Osteoblast (primary cell): ENCODE results near the gene FOSB. TPM values are rescaled to one million over a fixed set of nuclear protein-coding genes. Genes with fewer than 3 reads are reported as not detected.

Experiments
- DNase-seq: peaks from one replicate; pipeline ENCODE4 v3.0.0; 2011; ENCODE audit warnings: low spot score, mixed read lengths; ENCODE audit not compliant: insufficient read length; ENCODE audit errors: missing footprints
- H2AFZ ChIP-seq: 2 replicates; pipeline ENCODE4 v1.6.0; 2011; ENCODE audit warnings: mild to moderate bottlenecking, low read length
- H3K27ac ChIP-seq: 2 replicates; pipeline ENCODE4 v1.5.1; 2011; ENCODE audit warnings: mild to moderate bottlenecking, low read depth, low read length, moderate library complexity
- H3K27me3 ChIP-seq: 2 replicates; pipeline ENCODE4 v1.6.0; 2012; ENCODE audit warnings: mild to moderate bottlenecking, control low read depth, inconsistent platforms, low read length, moderate library complexity; ENCODE audit not compliant: insufficient read depth
- H3K36me3 ChIP-seq: 2 replicates; pipeline ENCODE4 v1.5.1; 2011; ENCODE audit warnings: mild to moderate bottlenecking, low read length, control low read depth, moderate library complexity; ENCODE audit not compliant: insufficient read depth
- H3K4me1 ChIP-seq: 2 replicates; pipeline ENCODE4 v1.5.1; 2011; ENCODE audit warnings: mild to moderate bottlenecking, low read length, control low read depth, moderate library complexity; ENCODE audit not compliant: insufficient read depth
- H3K4me2 ChIP-seq: 2 replicates; pipeline ENCODE4 v1.6.0; 2011; ENCODE audit warnings: mild to moderate bottlenecking, low read length; ENCODE audit not compliant: insufficient read depth
- H3K4me3 ChIP-seq: fragments of 200-600 bp; sonication (generic); 3 replicates; pipeline ENCODE4 v1.5.1; 2012; ENCODE audit warnings: mild to moderate bottlenecking, low read length, inconsistent platforms; ENCODE audit not compliant: insufficient read depth
- H3K79me2 ChIP-seq: 2 replicates; pipeline ENCODE4 v1.6.0; 2012; ENCODE audit warnings: mild to moderate bottlenecking, low read length, control low read depth, inconsistent platforms; ENCODE audit not compliant: insufficient read depth
- H3K9me3 ChIP-seq: 2 replicates; pipeline ENCODE4 v1.5.1; 2011; ENCODE audit warnings: low read depth, low read length, control low read depth
- H4K20me1 ChIP-seq: 2 replicates; pipeline ENCODE4 v1.6.0; 2012; ENCODE audit warnings: mild to moderate bottlenecking, low read length, control low read depth; ENCODE audit not compliant: insufficient read depth
- small RNA-seq: library from RNA; depleted of rRNA; stranded (forward); fragments of <200 nt; gene quantifications from one replicate; pipeline ENCODE3, GENCODE V24; 2012
- total RNA-seq: library from RNA; depleted of rRNA; stranded (reverse); fragments of >200 nt; gene quantifications from 2 replicates; pipeline ENCODE4 v1.2.3, GENCODE V29; 2012
- TF ChIP-seq, protein P1 (sequence below): IDR thresholded peaks from 2 replicates; pipeline ENCODE4 v1.5.1; 2011; ENCODE audit warnings: mild to moderate bottlenecking, low read depth, low read length, moderate library complexity; ENCODE audit errors: extremely low read depth

Gene FOSB
- total RNA-seq, 1 donor, result 3.3 TPM

- H3K4me3 ChIP-seq, result no peak overlapping the region
- H3K36me3 ChIP-seq, result peaks cover 77% of the 10 kb centered on the region
- peaks cover 4% of the 10 kb centered on the region for H3K4me1 ChIP-seq
- TF ChIP-seq, protein P1, sequence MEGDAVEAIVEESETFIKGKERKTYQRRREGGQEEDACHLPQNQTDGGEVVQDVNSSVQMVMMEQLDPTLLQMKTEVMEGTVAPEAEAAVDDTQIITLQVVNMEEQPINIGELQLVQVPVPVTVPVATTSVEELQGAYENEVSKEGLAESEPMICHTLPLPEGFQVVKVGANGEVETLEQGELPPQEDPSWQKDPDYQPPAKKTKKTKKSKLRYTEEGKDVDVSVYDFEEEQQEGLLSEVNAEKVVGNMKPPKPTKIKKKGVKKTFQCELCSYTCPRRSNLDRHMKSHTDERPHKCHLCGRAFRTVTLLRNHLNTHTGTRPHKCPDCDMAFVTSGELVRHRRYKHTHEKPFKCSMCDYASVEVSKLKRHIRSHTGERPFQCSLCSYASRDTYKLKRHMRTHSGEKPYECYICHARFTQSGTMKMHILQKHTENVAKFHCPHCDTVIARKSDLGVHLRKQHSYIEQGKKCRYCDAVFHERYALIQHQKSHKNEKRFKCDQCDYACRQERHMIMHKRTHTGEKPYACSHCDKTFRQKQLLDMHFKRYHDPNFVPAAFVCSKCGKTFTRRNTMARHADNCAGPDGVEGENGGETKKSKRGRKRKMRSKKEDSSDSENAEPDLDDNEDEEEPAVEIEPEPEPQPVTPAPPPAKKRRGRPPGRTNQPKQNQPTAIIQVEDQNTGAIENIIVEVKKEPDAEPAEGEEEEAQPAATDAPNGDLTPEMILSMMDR, result peak; percentile 98
- H3K27ac ChIP-seq, result peak overlapping the region; percentile 20
- H3K79me2 ChIP-seq, result peaks cover 18% of the 10 kb centered on the region
- peaks cover 42% of the 10 kb centered on the region for H4K20me1 ChIP-seq
- no peak overlapping the region for H3K4me2 ChIP-seq
- no peaks in the 10 kb centered on the region for H3K27me3 ChIP-seq
- no peaks in the 10 kb centered on the region for H3K9me3 ChIP-seq
- no peak overlapping the region for H2AFZ ChIP-seq
- peak; percentile 98 for DNase-seq
These were observed 56.0 kb downstream of the FOSB start for GRCh38 chr19:45523642-45524256.

DNA sequence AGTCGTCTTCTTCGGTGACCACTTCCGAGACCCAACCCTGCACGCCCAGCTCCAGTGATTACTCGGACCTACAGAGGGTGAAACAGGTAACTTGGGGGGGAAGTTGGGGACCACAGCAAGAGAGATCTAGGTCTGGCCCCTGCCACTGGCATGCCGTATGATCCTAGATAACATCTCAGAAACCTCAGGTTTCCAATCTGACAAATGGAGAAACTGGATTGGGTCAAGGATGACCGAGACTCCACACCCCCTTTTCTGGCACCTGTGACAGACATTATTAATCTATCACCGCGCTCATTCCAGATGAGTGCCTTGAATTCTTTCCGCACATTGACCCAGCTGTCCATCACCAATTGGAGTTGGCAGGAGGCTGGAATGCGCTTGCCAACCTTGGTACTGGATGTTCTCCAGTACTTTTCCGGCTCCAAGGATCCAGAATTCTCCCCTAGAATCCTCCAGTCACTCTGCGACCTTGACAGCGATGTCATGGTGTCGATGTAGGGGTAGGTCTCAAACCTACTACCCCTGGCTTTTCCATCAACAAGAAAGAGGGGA is 56.9 kb downstream of the FOSB start:
- H3K4me3 ChIP-seq, result no peak overlapping the region
- peaks cover 17% of the 10 kb centered on the region for H3K79me2 ChIP-seq
- no peak overlapping the region for H3K27ac ChIP-seq
- TF ChIP-seq, protein P1, result no peak
- H3K9me3 ChIP-seq, result no peaks in the 10 kb centered on the region
- no peak overlapping the region for H2AFZ ChIP-seq
- peaks cover 75% of the 10 kb centered on the region for H3K36me3 ChIP-seq
- H3K4me2 ChIP-seq, result no peak overlapping the region
- H3K4me1 ChIP-seq, result peaks cover 4% of the 10 kb centered on the region
- no peaks in the 10 kb centered on the region for H3K27me3 ChIP-seq
- DNase-seq, result no peak
- H4K20me1 ChIP-seq, result peaks cover 46% of the 10 kb centered on the region

Small RNA genes lying within 50 kb of the gene (small RNA-seq; reads per million reads assigned to genes)
- gene MIR6088, result not detected

Other genes starting within 250 kb of the FOSB start
- not detected in 2 replicates for gene EXOC3L2, start 222.6 kb upstream of the FOSB start, total RNA-seq
- 16.2 and 18.1 TPM in 2 replicates for gene MARK4, start 216.7 kb upstream of the FOSB start, total RNA-seq
- gene CKM, start 145.1 kb upstream of the FOSB start, total RNA-seq, result under 0.01 and 0.36 TPM in 2 replicates
- 0.29 and 0.72 TPM in 2 replicates for gene KLC3, start 127.2 kb upstream of the FOSB start, total RNA-seq
- gene ERCC2, start 97.4 kb upstream of the FOSB start, total RNA-seq, result 47.4 and 52.5 TPM in 2 replicates
- 6.9 and 8.5 TPM in 2 replicates for gene PPP1R13L, start 62.9 kb upstream of the FOSB start, total RNA-seq
- 10.5 and 10.6 TPM in 2 replicates for gene POLR1G, start 61.4 kb upstream of the FOSB start, total RNA-seq
- 88.4 and 96.3 TPM in 2 replicates for gene ERCC1, start 44.1 kb upstream of the FOSB start, total RNA-seq
- 6.2 TPM in 2 replicates for gene RTN2, start 29.1 kb downstream of the FOSB start, total RNA-seq
- 0.29 and 0.36 TPM in 2 replicates for gene PPM1N, start 30.4 kb downstream of the FOSB start, total RNA-seq
- 50.1 and 71.3 TPM in 2 replicates for gene VASP, start 39.5 kb downstream of the FOSB start, total RNA-seq
- gene OPA3, start 116.8 kb downstream of the FOSB start, total RNA-seq, result 7.1 and 7.6 TPM in 2 replicates
- not detected in 2 replicates for gene GPR4, start 134.2 kb downstream of the FOSB start, total RNA-seq
- gene EML2, start 171.4 kb downstream of the FOSB start, total RNA-seq, result 10.1 and 11.8 TPM in 2 replicates
- under 0.01 and 0.88 TPM in 2 replicates for gene GIPR, start 200.2 kb downstream of the FOSB start, total RNA-seq
- 139 and 155 TPM in 2 replicates for gene SNRPD2, start 224.0 kb downstream of the FOSB start, total RNA-seq
- gene QPCTL, start 224.7 kb downstream of the FOSB start, total RNA-seq, result 15.6 and 16.5 TPM in 2 replicates